Measurements from ENCODE around the gene SZT2. TPM values are rescaled to one million over a fixed set of nuclear protein-coding genes. Genes with fewer than 3 reads are reported as not detected.

SZT2 gene
- total and polyA plus RNA-seq, 2 of the 13 experiments (the other 11 are each of a cell fraction or from before 2014, with no cell fraction given), result 8.0 to 8.8 TPM

DNA sequence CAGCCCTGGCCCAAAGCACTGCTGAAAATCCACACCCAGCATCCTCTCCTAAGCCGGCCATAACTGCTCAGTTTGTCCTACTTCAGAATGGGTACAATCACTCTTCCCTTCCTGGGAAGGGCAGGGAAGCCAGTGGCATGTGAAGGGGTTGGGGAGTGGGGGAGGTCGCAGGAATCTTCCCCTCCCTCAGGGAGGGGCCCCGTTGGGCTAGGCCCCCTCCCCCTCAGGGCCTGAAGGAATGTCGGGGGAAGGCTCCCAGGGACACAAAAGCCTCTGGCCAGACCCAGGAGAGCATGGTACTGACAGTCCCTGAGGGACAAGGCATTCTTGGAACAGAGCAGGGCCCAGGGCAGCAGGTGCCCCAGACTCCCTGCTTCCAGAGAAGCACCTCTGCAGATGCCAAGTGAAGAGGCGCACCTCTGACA, 23.1 kb upstream of the SZT2 start (continued):
- TF ChIP-seq, protein P1, sequence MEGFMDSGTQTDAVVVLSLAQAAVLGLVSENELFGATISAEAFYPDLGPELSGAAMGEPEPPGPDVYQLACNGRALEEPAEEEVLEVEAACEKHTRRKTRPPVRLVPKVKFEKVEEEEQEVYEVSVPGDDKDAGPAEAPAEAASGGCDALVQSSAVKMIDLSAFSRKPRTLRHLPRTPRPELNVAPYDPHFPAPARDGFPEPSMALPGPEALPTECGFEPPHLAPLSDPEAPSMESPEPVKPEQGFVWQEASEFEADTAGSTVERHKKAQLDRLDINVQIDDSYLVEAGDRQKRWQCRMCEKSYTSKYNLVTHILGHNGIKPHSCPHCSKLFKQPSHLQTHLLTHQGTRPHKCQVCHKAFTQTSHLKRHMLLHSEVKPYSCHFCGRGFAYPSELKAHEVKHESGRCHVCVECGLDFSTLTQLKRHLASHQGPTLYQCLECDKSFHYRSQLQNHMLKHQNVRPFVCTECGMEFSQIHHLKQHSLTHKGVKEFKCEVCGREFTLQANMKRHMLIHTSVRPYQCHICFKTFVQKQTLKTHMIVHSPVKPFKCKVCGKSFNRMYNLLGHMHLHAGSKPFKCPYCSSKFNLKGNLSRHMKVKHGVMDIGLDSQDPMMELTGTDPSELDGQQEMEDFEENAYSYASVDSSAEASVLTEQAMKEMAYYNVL (CRISPR knock-in tag; IDR thresholded peaks at IDR 0.05; ENCODE audit: borderline replicate concordance), result peak; percentile 40; the same call in 1 of the 2 replicates
- TF ChIP-seq, protein P2, sequence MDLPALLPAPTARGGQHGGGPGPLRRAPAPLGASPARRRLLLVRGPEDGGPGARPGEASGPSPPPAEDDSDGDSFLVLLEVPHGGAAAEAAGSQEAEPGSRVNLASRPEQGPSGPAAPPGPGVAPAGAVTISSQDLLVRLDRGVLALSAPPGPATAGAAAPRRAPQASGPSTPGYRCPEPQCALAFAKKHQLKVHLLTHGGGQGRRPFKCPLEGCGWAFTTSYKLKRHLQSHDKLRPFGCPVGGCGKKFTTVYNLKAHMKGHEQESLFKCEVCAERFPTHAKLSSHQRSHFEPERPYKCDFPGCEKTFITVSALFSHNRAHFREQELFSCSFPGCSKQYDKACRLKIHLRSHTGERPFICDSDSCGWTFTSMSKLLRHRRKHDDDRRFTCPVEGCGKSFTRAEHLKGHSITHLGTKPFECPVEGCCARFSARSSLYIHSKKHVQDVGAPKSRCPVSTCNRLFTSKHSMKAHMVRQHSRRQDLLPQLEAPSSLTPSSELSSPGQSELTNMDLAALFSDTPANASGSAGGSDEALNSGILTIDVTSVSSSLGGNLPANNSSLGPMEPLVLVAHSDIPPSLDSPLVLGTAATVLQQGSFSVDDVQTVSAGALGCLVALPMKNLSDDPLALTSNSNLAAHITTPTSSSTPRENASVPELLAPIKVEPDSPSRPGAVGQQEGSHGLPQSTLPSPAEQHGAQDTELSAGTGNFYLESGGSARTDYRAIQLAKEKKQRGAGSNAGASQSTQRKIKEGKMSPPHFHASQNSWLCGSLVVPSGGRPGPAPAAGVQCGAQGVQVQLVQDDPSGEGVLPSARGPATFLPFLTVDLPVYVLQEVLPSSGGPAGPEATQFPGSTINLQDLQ (CRISPR knock-in tag; IDR thresholded peaks at IDR 0.05), result no peak
- TF ChIP-seq AHR (CRISPR knock-in tag; IDR thresholded peaks at IDR 0.05) (no peak), ZSCAN30 (CRISPR knock-in tag; IDR thresholded peaks at IDR 0.05) (no peak), ZBTB7B (CRISPR knock-in tag; IDR thresholded peaks at IDR 0.05) (no peak), ZFYVE20 (CRISPR knock-in tag; IDR thresholded peaks at IDR 0.05; ENCODE audit: borderline replicate concordance, low read depth) (0 out of 2 replicates have a peak, but pooled peaks have one; percentile 54), KMT2B (CRISPR knock-in tag; IDR thresholded peaks at IDR 0.05) (no peak), MBNL3 (CRISPR knock-in tag; conservative IDR thresholded peaks at IDR 0.05) (no peak), PCBP2 (optimal IDR thresholded peaks at IDR 0.05; ENCODE audit: low read depth, low read length, poor library complexity, severe bottlenecking) (no peak), KLF15 (CRISPR knock-in tag; IDR thresholded peaks at IDR 0.05; ENCODE audit: borderline replicate concordance) (0 out of 2 replicates have a peak, but pooled peaks have one; percentile 12), NR2F1 (CRISPR knock-in tag; IDR thresholded peaks at IDR 0.05) (no peak), ZNF629 (CRISPR knock-in tag; conservative IDR thresholded peaks at IDR 0.05) (peak; percentile 95), ZNF749 (CRISPR knock-in tag; IDR thresholded peaks at IDR 0.05; ENCODE audit: borderline replicate concordance) (no peak), KDM1A (CRISPR knock-in tag; IDR thresholded peaks at IDR 0.05) (peak; percentile 55; the same call in 1 of the 2 replicates)
- TF ChIP-seq, protein P3, sequence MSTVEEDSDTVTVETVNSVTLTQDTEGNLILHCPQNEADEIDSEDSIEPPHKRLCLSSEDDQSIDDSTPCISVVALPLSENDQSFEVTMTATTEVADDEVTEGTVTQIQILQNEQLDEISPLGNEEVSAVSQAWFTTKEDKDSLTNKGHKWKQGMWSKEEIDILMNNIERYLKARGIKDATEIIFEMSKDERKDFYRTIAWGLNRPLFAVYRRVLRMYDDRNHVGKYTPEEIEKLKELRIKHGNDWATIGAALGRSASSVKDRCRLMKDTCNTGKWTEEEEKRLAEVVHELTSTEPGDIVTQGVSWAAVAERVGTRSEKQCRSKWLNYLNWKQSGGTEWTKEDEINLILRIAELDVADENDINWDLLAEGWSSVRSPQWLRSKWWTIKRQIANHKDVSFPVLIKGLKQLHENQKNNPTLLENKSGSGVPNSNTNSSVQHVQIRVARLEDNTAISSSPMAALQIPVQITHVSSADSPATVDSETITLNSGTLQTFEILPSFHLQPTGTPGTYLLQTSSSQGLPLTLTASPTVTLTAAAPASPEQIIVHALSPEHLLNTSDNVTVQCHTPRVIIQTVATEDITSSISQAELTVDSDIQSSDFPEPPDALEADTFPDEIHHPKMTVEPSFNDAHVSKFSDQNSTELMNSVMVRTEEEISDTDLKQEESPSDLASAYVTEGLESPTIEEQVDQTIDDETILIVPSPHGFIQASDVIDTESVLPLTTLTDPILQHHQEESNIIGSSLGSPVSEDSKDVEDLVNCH (CRISPR knock-in tag; IDR thresholded peaks at IDR 0.05), result no peak
- TF ChIP-seq, protein P4, sequence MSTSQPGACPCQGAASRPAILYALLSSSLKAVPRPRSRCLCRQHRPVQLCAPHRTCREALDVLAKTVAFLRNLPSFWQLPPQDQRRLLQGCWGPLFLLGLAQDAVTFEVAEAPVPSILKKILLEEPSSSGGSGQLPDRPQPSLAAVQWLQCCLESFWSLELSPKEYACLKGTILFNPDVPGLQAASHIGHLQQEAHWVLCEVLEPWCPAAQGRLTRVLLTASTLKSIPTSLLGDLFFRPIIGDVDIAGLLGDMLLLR (CRISPR knock-in tag; IDR thresholded peaks at IDR 0.05), result 0 out of 2 replicates have a peak, but pooled peaks have one; percentile 16
- TF ChIP-seq, protein P5, sequence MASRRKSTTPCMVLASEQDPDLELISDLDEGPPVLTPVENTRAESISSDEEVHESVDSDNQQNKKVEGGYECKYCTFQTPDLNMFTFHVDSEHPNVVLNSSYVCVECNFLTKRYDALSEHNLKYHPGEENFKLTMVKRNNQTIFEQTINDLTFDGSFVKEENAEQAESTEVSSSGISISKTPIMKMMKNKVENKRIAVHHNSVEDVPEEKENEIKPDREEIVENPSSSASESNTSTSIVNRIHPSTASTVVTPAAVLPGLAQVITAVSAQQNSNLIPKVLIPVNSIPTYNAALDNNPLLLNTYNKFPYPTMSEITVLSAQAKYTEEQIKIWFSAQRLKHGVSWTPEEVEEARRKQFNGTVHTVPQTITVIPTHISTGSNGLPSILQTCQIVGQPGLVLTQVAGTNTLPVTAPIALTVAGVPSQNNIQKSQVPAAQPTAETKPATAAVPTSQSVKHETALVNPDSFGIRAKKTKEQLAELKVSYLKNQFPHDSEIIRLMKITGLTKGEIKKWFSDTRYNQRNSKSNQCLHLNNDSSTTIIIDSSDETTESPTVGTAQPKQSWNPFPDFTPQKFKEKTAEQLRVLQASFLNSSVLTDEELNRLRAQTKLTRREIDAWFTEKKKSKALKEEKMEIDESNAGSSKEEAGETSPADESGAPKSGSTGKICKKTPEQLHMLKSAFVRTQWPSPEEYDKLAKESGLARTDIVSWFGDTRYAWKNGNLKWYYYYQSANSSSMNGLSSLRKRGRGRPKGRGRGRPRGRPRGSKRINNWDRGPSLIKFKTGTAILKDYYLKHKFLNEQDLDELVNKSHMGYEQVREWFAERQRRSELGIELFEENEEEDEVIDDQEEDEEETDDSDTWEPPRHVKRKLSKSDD (CRISPR knock-in tag; IDR thresholded peaks at IDR 0.05; ENCODE audit: low read depth), result no peak
- TF ChIP-seq, protein P6, sequence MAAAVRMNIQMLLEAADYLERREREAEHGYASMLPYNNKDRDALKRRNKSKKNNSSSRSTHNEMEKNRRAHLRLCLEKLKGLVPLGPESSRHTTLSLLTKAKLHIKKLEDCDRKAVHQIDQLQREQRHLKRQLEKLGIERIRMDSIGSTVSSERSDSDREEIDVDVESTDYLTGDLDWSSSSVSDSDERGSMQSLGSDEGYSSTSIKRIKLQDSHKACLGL (CRISPR knock-in tag; IDR thresholded peaks at IDR 0.05), result 0 out of 2 replicates have a peak, but pooled peaks have one; percentile 16
